ENCODE results near the gene GMCL2.

DNA sequence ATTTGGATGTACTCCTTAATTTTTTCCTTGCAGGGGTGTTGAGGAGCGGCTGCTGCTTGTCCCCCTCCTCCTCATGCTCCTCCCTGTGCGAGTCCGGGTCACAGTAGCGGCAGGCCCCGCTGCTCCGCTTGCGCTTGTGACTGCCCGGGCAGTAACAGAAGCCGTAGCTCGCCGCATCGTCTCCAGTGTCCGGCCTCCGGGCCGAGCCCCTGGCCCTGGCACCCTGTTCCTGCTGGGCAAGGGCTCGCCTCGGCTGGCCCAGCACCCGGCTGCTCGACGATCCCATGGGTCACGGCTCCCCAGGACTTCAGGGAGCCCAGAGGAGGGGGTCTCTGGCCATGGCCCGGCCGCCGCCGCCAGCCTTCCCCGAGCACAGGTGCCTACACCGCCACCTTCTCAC lies at the start of gene GMCL2:
- TF ChIP-seq, protein P1, sequence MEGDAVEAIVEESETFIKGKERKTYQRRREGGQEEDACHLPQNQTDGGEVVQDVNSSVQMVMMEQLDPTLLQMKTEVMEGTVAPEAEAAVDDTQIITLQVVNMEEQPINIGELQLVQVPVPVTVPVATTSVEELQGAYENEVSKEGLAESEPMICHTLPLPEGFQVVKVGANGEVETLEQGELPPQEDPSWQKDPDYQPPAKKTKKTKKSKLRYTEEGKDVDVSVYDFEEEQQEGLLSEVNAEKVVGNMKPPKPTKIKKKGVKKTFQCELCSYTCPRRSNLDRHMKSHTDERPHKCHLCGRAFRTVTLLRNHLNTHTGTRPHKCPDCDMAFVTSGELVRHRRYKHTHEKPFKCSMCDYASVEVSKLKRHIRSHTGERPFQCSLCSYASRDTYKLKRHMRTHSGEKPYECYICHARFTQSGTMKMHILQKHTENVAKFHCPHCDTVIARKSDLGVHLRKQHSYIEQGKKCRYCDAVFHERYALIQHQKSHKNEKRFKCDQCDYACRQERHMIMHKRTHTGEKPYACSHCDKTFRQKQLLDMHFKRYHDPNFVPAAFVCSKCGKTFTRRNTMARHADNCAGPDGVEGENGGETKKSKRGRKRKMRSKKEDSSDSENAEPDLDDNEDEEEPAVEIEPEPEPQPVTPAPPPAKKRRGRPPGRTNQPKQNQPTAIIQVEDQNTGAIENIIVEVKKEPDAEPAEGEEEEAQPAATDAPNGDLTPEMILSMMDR (IDR thresholded peaks at IDR 0.05), result no peak
- no peak for TF ChIP-seq POLR2A (IDR thresholded peaks at IDR 0.05)

Data from sigmoid colon (tissue), 3 donors.